Activated T-cell treated with anti-CD3 and anti-CD28 coated beads, Interleukin-2, amount 50 U/mL, for 4 hours (primary cell): Measurements from ENCODE around the gene ATRX. TPM values are rescaled to one million over a fixed set of nuclear protein-coding genes. Genes with fewer than 3 reads are reported as not detected.

Source experiments
- total RNA-seq, 3 donors: library from RNA; stranded (reverse); gene quantifications; one replicate each; pipeline ENCODE4 v1.2.1, GENCODE V29; 2021

Gene ATRX
- total RNA-seq, 3 donors from 2014 or later, result 43.9 to 49.2 (median 45.2) TPM

Other genes starting within 250 kb of the ATRX start
- 10 to 100 TPM; 36.4 to 38.9 (median 37.5) TPM for gene MAGT1, start 109.2 kb upstream of the ATRX start, total RNA-seq
- gene COX7B, start 113.3 kb upstream of the ATRX start, total RNA-seq, result 100 to 1,000 TPM; 285 to 300 (median 286) TPM
- gene ATP7A, start 124.5 kb upstream of the ATRX start, total RNA-seq, result 1 to 10 TPM; 4.8 to 5.9 (median 5.3) TPM
- gene PGAM4, start 183.4 kb upstream of the ATRX start, total RNA-seq, result under 1 TPM in 1 of 3 donors, not detected in 2; 0.37 TPM